Lung microvascular endothelial cell (primary cell): Measurements from ENCODE around the gene DNAJB1. TPM values are rescaled to one million over a fixed set of nuclear protein-coding genes. Genes with fewer than 3 reads are reported as not detected.
"Not testable (repeated sequence)": the region's sequence is repeated elsewhere in the genome, so short reads cannot be mapped to it uniquely, and the experiment has no call there.

Source experiments
- DNase-seq, 2 donors: peaks; one replicate each; pipeline versions ENCODE4 v3.0.0 to v3.0.0-alpha.2; 2010; ENCODE audit warnings: low read depth in 2 of 2
- total RNA-seq: library from RNA; depleted of rRNA; stranded (reverse); fragments of >200 nt; gene quantifications from 2 replicates; pipeline ENCODE4 v1.2.1, GENCODE V29; 2014

The DNAJB1 gene
- 20.7 and 28.4 TPM in 2 replicates for total RNA-seq

GRCh38 chr19:14517840-14518505 is at the start of gene DNAJB1:
DNAJB1 (minus strand) TSS chr19:14518397; CDS start chr19:14518349, 48 bp downstream.
- peak; percentile 80 to 81 for DNase-seq

GRCh38 chr19:14567079-14567478 is 48.9 kb upstream of the DNAJB1 start:
- no peak for DNase-seq

- no peak for DNase-seq
These were observed 48.5 kb upstream of the DNAJB1 start for GRCh38 chr19:14566712-14567077.

- no peak for DNase-seq
These were observed 47.8 kb upstream of the DNAJB1 start for GRCh38 chr19:14565765-14566711.

GRCh38 chr19:14565298-14565679 is 47.1 kb upstream of the DNAJB1 start:
- no peak for DNase-seq

GRCh38 chr19:14564652-14565297 is 46.6 kb upstream of the DNAJB1 start:
- DNase-seq = not testable (repeated sequence)

- peak; percentile 23 to 43 for DNase-seq
These were observed 45.9 kb upstream of the DNAJB1 start for GRCh38 chr19:14563989-14564651.

- DNase-seq = no peak
These were observed 45.4 kb upstream of the DNAJB1 start for GRCh38 chr19:14563590-14563926.

GRCh38 chr19:14562660-14563589 is 44.7 kb upstream of the DNAJB1 start:
- no peak for DNase-seq

GRCh38 chr19:14561847-14562351 is 43.7 kb upstream of the DNAJB1 start:
- no peak for DNase-seq

GRCh38 chr19:14561249-14561648 is 43.1 kb upstream of the DNAJB1 start:
- DNase-seq = no peak

GRCh38 chr19:14560776-14561108 is 42.5 kb upstream of the DNAJB1 start:
- no peak for DNase-seq

- peak in 1 of 2 donors; percentile 60 for DNase-seq
These were observed 41.9 kb upstream of the DNAJB1 start for GRCh38 chr19:14559916-14560775.

- no peak for DNase-seq
These were observed 40.3 kb upstream of the DNAJB1 start for GRCh38 chr19:14558370-14559066.

GRCh38 chr19:14556662-14557188 is 38.5 kb upstream of the DNAJB1 start:
- peak; percentile 88 to 93 for DNase-seq

GRCh38 chr19:14555918-14556661 is 37.9 kb upstream of the DNAJB1 start:
- peak in 1 of 2 donors; percentile 16 for DNase-seq

GRCh38 chr19:14554382-14554812 is 36.2 kb upstream of the DNAJB1 start:
- no peak for DNase-seq

GRCh38 chr19:14553939-14554243 is 35.7 kb upstream of the DNAJB1 start:
- DNase-seq = no peak
